GM21515 (cell line): ENCODE results near the gene NECAB2.
"Not testable (repeated sequence)": the region's sequence is repeated elsewhere in the genome, so short reads cannot be mapped to it uniquely, and the experiment has no call there.

Experiments used
- ATAC-seq: cut with Tn5 transposase; IDR thresholded peaks from one replicate; pipeline ENCODE4 v1.9.1; 2021; ENCODE audit not compliant: unreplicated experiment

The NECAB2 gene

DNA sequence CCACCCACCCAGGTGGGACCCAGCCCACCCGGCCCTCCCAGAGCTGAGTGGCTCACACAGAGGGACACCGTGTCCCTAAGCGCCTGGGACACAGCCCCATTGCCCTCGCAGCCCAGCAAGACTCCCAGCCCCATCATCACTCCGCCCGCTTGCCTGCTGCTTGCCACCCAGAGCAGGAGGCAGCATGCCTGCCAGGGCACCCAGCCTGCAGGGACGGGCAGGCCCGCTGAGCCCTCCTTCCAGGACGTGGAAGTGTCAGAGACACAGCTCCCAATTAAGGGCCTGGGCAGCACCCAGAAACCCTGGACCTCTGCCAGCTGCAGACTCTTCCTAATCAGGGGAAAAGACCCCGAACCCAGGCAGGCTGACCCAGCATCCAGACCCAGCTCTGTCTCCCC lies 32.2 kb upstream of the NECAB2 start:
- no peak for ATAC-seq

DNA sequence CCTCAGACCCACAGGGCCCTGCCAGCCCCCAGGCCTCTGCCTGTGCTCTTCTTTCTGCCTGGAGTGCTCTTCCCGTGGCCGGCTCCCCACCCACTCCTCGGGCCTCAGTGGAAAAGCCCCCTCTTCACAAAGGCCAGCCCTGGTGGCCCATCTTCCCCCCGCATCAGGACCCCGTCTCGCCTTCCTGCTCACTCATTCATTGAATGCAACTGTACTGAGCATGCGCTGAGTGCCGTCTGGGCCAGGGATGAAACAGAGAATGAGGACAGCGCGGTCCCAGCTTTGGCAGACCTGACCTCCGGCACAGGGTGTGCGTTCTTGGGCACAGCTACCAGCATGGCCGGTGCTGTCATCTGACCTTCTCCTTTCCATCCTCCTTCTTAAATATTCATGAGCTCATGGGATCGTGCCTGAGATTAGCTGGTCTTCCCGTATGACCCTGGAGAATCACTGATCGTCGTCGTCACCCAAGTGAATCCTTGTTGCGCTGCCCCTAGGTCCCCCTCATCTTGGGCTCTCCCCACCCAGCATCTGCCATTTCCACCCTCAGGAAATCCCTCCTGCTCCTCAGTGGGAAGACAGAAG lies 31.4 kb upstream of the NECAB2 start:
- no peak for ATAC-seq

DNA sequence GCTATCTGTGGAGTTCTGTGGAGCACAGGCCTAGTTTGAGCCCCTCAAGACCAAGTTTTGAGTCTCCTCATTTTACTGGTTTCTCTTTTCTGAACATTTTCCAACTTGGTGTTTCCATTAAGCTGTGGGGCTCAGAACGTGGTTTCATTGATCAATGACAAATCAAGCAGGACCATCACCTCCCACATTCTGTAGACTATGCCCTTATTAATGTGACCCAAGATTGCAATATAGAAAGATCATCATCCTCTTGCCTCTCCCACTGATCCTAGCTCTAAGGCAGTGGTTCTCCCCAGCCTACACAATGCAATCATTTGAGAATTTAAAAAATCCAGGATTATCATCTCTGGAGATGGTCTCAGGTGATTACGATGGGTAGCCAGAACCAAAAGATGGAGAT lies 30.8 kb upstream of the NECAB2 start:
- no peak for ATAC-seq

DNA sequence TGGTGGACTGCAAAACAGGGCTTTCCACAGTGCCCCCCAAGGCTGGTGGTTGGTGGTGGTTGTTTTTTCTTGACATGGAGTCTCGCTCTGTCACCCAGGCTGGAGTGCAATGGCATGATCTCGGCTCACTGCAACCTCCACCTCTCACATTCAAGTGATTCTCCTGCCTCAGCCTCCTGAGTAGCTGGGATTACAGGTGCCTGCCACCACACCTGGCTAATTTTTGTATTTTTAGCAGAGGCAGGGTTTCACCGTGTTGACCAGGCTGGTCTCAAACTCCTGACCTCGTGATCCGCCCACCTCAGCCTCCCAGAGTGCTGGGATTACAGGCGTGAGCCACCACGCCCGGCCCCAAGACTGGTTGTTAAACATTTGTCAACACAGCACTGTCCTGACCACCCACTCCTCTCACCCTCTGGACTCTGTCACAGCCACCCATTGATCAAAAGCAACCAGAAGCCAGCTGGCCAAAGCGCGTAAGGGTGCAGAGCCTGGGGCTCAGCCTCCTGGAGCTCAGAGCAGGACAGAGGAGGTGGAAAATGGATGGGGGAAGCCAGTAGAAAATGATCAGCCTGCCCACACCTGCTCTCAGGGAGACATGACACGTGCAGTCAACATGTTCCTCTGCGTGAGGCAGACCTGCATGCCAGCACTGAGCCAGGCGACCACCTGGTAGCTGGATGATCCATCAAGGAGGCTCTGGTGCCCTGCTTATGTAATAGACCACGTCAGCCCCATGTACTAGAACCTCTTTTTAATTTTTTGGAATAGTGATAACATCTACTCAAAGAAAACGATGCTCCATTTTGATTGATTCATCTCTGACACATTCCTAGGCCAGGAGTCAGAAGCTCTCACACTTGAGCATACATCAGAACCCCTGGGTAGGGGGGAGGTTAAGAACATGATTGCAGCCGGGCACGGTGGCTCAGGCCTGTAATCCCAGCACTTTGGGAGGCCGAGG lies 29.8 kb upstream of the NECAB2 start:
- no peak for ATAC-seq

DNA sequence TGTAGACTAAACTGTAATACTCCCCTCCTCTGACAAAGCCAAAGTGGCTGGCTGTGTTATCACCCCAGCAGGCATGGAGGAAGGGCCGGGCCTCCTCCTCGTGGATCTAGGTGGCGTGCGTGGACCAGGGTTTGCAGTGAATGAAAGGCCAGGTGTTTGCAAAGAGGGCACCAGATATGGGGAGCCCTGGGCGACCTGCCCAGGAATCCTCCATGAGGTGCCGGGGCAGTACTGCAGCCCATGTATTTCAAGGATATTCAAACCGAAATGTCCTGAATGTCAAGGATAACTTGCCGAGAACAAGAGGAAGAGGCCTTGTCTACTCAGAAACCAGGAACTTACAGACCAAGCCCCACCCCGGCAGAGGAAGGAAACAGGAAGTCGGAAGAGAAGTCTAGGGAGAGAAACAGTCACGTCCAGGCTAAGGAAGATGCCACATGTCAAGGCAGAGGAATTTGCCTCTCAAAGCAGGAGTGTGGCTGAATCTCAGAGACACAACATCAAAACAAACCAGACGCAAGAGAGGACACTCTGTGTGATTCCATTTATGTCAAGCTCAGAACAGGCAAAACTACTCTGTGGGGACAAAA lies 28.7 kb upstream of the NECAB2 start:
- no peak for ATAC-seq

DNA sequence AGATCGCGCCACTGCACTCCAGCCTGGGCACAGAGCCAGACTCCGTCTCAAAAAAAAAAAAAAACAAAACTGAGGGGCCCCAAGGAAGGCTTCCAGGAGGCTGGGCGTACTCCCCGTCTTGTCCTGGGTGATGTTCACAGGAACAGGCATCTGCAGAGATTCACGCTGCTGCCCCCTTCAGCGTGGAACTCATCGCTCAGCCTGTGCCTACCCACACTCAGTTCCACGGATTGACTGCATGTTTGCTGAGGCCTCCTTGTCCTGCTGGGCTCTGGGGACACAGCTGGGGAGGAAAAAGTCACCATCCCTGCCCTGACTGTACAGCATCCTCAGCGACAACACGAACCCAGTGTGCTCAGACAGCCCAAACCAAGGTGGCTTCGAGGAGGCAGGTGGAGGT lies 27.9 kb upstream of the NECAB2 start:
- ATAC-seq: no peak

DNA sequence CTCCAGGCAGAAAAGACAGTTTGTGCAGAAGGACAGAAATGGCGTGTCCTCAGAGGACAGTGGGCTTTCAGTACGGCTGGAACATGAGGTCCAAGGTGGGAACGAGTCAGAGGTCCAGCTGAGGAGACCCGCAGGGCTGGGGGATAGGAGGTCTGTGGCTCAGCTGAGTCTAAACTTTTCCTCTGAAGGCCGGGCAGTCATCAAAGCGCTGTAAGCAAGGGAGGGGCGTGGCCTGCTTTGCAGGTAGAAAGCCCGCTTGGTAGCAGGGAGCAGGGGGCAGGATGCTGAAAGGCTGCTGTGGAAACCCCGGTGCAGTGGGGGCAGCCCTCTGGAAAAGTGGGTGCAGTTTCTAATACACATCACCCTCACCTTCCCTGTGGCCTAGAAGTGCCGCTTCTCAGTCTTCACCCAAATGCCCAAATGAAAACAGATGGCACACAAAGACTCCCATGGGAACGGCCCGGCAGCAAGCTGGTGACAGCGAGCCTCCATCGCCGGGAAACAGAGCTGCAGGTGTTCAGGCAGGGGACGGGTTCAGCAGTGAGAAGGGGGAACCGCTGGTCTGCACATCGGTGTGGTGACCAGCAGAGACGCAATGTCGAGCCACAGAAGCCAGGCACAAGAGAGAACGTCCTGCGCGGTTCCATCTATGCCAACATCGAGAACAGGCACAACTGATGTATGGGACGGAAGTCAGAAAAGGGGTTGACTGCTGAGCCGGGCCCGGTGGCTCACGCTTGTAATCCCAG lies 27.2 kb upstream of the NECAB2 start:
- no peak for ATAC-seq

DNA sequence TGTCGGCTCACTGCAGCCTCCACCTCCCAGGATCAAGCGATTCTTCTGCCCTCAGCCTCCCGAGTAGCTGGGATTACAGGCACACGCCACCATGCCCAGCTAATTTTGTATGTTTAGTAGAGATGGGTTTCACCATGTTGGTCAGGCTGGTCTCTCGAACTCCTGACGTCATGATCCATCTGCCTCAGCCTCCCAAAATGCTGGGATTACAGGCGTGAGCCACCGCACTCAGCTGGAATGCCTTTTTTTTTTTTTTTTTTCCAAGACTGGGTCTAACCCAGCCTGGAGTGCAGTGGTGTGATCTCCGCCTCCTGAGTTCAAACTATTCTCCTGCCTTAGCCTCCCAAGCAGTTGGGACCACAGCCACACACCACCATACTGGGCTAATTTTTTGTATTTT lies 26.5 kb upstream of the NECAB2 start:
- ATAC-seq: not testable (repeated sequence)

DNA sequence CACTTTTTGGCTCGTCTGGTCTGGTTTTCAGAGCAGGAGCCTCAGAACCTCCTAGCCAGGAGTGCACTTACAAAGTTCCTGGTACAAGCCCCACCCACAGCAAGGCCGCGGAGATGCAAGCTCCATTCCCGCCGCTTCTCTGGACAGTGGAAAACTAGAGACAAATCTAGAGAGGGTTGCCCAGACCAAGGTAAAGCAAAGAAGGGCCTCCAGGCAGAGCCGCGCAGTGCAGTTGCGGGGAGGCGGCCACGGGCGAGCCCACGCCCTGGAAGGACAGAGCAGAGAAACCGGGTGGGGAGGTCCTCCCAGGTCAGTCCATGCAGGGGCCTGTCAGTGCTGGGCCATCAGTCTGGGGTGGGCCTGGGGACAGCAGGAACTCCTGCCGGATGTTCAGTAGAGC lies 26.0 kb upstream of the NECAB2 start:
- no peak for ATAC-seq

DNA sequence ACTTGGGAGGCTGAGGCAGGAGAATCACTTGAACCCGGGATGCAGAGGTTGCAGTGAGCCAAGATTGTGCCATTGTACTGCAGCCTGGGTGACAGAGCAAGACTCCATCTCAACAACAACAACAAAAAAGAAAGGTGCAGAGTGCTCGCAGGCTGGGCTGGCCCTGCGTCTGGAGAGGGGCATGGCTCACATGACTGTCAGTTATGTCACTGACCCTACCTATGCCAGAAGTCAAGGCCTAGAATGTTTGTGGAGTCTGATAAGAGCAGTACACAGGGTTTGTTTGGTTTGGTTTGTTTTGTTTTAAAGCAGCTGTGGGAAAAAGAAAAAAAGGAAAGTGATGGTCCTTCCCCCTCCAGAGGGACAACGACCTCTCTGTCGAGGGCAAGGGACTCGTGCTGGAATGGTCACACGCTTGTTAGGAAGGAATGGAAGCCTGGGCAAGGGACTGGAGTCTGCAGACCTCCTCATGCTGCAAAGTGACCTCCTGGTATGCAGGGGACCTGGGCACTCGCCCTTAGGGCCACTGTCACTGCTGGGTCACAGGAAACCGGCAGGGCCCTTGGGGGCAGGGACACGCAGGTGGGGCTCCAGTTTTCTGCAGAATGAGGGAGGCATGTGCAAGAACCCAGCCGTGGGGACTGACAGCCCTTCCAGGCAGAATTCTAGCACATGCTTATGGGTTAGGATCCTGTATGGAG lies 25.1 kb upstream of the NECAB2 start:
- no peak for ATAC-seq

DNA sequence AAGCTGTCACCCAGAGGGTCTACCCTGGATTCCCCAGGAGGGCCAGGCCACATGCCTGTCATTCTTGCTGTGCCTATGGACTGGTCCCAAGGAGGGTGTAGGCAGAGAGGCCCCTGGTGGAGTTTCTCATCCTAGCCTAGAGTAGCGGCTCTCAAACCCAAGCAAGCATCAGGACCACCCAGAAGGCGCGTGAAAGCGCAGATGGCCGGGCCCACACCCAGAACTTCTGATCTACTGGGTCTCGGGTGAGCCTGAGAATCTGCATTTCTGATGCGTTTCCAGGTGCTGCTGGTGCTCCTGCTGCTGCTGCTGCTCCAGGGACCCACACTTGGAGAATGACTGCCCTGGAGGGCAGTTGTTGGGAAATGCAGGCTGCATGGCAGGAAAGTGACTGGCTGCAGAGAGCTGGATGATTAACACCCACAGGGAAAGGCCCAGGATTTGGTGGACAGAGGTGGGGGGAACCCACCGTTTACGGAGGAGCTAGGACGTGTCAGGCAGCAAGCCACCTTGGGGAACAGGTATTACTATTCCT lies 24.5 kb upstream of the NECAB2 start:
- ATAC-seq: no peak

DNA sequence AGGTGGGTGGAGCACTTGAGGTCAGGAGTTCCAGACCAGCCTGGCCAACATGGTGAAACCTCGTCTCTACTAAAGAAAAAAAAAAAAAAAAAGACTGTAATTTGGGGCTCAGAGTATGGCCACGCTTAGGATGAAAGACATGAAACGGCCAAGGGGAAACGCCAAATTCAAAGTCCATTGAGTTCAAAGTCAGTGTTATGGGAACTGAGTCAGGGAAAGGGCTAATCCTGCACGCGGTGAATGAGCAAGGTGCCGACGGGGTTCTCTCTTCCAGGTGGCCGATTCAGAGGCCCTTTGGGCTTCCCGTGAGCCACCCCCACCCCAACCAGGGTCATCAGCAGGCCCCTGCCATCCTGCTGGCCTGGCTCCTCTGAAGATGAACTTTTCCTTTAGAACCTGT lies 22.5 kb upstream of the NECAB2 start:
- no peak for ATAC-seq

DNA sequence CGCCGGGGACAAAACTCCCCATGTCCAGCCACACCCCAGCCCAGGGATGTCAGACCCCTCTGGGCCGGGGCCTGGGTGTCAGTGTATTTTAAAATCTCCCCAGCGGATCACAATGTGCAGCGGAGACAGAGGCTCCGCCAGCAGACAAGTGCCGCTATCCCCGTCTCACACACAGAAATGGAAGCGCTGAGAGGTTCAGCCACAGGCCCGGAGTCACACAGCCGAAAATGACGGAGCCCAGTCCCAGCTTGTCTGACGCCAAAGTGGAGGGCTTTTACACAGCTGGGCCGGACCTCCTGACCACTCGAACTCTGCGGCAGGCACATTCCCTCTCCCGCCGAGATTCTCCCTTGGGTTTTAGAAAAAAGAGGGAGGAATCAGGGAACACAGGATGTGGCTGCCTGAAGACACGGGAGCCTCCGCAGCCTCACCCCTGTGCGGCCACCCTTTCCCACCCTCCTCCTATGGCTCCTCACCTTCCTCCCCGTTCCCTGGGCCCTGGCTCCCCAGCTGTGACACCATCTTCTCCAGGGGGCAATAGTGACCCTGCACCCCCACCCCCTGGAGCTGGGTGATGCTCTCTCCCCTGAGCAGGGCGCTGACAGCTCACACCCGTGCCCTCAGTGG lies 21.8 kb upstream of the NECAB2 start:
- no peak for ATAC-seq

DNA sequence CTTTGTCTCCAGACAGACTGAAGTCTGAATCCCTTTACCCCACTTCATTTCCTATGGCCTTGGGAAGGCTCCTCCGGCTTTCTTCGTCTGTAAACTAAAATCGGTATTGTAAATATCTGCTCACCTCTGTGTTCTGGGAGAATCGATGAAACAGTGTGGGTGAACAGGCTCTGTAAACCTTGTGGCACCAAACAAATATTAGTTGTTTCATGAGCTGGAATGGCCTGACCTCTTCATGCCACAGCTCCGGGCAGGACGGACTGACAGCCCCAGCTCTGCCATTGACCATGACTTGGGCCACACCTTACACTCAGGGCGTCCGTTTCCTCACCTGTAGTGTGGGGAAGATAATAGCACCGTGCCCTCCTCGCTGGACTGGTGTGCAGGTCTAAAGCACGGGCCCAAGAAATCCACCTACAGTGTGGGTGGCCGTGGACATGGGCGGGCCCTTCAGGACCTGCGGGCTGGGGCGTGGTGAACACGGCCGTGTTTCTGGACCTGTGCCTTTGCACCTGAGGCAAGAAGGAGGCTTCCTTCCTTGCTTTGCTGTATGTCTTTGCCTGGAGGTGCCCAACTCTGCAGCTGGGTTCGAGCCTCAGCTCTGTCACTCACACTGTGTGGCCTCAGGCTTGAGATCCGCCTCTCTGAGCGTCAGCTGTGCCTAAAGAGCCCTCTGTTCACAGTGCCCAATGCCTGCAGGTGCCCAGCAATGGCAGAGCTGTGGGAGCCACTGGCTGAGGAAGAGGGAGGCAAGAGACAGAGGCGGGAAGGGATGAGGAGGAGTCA lies 21.1 kb upstream of the NECAB2 start:
- no peak for ATAC-seq

DNA sequence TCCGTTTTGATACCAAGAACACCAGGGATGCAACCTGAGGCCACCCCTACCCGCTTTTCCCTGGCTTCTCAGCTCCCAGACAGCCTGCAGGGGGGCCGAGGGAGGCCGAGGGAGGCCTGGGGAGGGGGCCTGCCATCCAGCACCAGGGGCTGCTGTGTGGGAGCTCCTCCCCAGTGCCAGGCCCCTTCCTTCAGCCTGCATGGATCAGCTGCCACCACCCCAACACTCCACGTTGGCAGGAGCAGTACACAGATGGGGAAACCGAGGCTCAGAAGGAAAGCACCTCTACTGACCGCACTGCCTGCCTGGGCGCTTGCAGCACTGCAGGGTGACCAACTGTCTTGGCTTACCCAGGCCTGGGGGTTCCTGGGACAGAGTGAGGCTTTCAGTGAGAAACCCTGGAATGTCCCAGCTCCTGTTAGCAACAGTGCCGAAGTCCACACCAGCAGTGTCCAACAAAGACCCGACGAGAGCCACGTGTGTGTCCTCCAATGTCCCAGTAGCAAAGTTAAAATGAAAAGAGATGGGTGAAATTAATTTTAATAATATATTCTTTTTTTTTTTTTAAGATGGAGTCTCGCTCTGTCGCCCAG lies 20.3 kb upstream of the NECAB2 start:
- ATAC-seq: no peak

DNA sequence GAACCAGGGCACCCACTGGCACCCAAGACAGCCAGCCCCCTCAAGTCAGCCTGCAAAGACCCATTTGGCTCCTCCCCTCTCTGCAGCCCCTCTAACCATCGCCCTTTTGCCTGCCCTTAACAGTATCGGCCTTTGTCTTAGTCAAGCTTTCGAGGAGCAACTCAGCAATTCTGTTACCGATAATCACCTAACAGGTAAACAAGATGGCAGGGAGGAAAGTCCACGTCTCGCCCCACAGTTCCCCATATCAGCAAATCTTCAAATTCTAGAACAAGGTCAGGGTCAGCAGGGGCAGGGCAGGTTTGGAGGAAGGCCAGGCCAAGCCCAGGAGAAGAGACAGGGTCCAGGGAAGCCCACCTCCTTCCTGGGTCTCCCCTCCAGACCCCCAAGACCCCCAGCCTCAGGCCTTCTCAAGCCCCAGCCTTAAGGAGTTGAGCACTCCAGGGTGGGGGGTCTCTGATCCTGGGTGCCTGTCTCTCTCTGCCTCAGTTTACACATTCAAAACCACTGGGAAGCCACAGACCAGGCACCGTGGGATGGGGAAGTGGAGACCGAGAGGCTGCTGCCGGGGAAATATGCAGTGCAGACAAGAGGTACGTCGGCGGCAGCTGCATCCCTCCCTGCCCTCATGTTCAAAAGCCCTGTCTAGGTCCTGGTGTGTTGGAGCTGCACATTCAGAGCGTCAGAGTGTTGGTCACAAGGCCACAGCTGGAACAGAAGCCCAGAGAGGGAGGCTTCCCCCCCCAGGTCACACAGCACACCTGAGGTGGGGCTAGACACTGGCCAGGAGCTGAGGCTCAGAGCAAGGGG lies 18.9 kb upstream of the NECAB2 start:
- no peak for ATAC-seq

DNA sequence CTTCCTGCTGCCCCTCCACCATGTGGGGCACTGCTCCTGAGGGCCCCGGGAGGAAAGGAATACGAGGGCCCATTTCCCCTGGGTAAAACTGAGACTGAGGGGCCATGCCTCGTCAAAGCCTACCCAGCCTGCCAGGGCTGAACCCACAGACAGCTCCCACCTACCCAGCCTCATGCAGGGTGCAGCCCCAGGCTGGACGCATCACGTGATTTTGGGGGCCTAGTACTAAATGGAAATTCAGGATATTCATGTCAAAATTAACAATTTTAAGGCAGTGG lies 18.4 kb upstream of the NECAB2 start:
- ATAC-seq: no peak

DNA sequence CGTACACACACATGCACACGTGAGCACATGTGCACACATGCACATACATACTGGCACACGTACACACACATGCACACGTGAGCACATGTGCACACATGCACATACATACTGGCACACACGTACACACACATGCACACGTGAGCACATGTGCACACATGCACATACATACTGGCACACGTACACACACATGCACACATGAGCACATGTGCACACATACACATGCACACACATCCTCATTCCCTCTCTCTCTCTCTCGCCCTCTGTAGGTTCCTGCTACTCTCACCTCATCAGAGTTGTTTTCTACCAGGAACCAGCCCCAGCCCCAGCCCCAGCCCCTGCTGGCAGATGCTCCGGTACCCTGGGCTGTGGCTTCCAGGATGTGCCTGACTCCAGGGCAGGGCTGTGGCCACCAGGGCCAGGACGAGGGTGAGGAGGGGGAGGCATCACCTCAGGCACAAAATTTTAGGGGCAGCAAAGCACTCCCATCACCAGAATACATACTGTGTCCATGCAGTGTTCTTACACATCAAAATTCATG lies 17.1 kb upstream of the NECAB2 start:
- ATAC-seq: not testable (repeated sequence)
